ENCODE data around the gene CYTH4. TPM values are rescaled to one million over a fixed set of nuclear protein-coding genes. Genes with fewer than 3 reads are reported as not detected.
A peak's percentile ranks its signal among the peaks of the same experiment; 100 is the strongest.

Gene CYTH4
- total and polyA plus RNA-seq, 2 of the 8 experiments (the other 6 are each of a cell fraction or from before 2014, with no cell fraction given), result 0.09 TPM; not detected in 1

DNA sequence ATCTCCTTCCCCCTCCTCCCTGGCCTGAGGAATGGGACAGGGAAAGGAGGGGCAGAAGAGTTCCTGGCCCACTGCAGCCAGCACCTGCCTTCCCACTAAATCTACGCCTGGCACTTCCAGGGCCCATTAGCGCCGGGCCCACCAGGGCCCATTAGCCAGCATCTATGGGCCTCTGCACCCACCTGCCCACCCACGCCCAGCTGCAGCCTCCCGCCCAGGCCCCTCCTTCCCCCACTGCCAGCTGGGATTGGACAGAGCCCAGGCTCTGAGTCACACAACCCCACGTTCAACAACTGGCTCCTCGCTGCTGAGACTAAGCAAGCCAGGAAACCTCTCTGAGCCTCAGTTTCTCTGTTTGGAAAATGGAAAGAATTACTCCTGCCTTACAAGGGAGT lies 48.7 kb downstream of the CYTH4 start:
- peaks cover 0 to 26% (median 12%) of the 10 kb centered on the region in 4 experiments; a peak in 5 of 7 replicates for H3K27me3 ChIP-seq (replicated peaks in 1 of 4; ENCODE audit: control insufficient read depth in 3 of 4, extremely low read depth in 1 of 4, insufficient read depth in 3 of 4, low read length in 3 of 4)
- no peak for FAIRE-seq
- no peak for TF ChIP-seq TAF7 (optimal IDR thresholded peaks at IDR 0.05; ENCODE audit: borderline replicate concordance, low read depth, low read length)
- no peak for TF ChIP-seq ZNF274 (IDR thresholded peaks at IDR 0.05; ENCODE audit: borderline replicate concordance, extremely low read depth, low read length)
- TF ChIP-seq RAD21 (IDR thresholded peaks at IDR 0.05 in 1 of 2, conservative IDR thresholded peaks at IDR 0.05 in 1 of 2; ENCODE audit: low read depth in 2 of 2, low read length in 2 of 2), result no peak
- no peak for TF ChIP-seq EGR1 (IDR thresholded peaks at IDR 0.05; ENCODE audit: borderline replicate concordance, low read depth, low read length)
- TF ChIP-seq YY1 (IDR thresholded peaks at IDR 0.05; ENCODE audit: low read depth, low read length), result no peak
- TF ChIP-seq CEBPB (IDR thresholded peaks at IDR 0.05; ENCODE audit: low read depth, low read length), result no peak
- TF ChIP-seq TEAD4 (IDR thresholded peaks at IDR 0.05; ENCODE audit: low read depth, low read length), result no peak
- TF ChIP-seq HDAC6 (IDR thresholded peaks at IDR 0.05; ENCODE audit: low read depth, low read length), result no peak
- TF ChIP-seq SAP30 (IDR thresholded peaks at IDR 0.05; ENCODE audit: insufficient read depth, insufficient replicate concordance, low read length), result no peak
- no peak for TF ChIP-seq CREB1 (IDR thresholded peaks at IDR 0.05)
- TF ChIP-seq TBP (IDR thresholded peaks at IDR 0.05; ENCODE audit: low read depth, low read length), result no peak
- no peak for TF ChIP-seq NANOG (IDR thresholded peaks at IDR 0.05; ENCODE audit: insufficient read depth, low read depth, low read length, poor library complexity, severe bottlenecking)
- TF ChIP-seq BACH1 (IDR thresholded peaks at IDR 0.05; ENCODE audit: low read length), result no peak
- no peak for TF ChIP-seq RFX5 (IDR thresholded peaks at IDR 0.05; ENCODE audit: borderline replicate concordance, low read depth, low read length)

More for the DNA sequence above, 48.7 kb downstream of the CYTH4 start:
- Histone ChIP-seq H2BK120ac (replicated peaks; ENCODE audit: low read depth, low read length) (no peak overlapping the region), H2AFZ (ENCODE audit: low read length) (no peak overlapping the region), H2BK12ac (ENCODE audit: low read depth, low read length) (no peak overlapping the region), H3K9me3 (ENCODE audit: insufficient read depth in 2 of 2, low read depth in 1 of 2, low read length in 1 of 2) (no peaks in the 10 kb centered on the region), H3K4me2 (ENCODE audit: insufficient read depth in 1 of 2, low read depth in 2 of 2, low read length in 2 of 2) (no peak overlapping the region), H2BK15ac (ENCODE audit: low read length) (no peak overlapping the region), H3K79me2 (ENCODE audit: control insufficient read depth in 1 of 2, insufficient read depth in 2 of 2, low read length in 2 of 2) (no peaks in the 10 kb centered on the region), H3K79me1 (ENCODE audit: low read depth, low read length) (no peaks in the 10 kb centered on the region), H3K4me3 (ENCODE audit: extremely low read depth in 1 of 4, insufficient read depth in 2 of 4, low read depth in 3 of 4, low read length in 4 of 4) (no peak overlapping the region), H3K18ac (ENCODE audit: extremely low read depth, low read length) (no peak overlapping the region), H3K36me3 (ENCODE audit: control insufficient read depth in 2 of 4, insufficient read depth in 4 of 4, low read length in 3 of 4) (no peaks in the 10 kb centered on the region), H3K56ac (replicated peaks; ENCODE audit: insufficient read length, low read depth, low read length) (no peak overlapping the region), H2BK20ac (ENCODE audit: low read length) (peak overlapping the region; percentile 48; the same call in 1 of the 2 replicates), H2AK5ac (ENCODE audit: low read depth, low read length) (no peak overlapping the region), H3K4ac (replicated peaks; ENCODE audit: insufficient read length, low read depth, low read length) (no peak overlapping the region), H3K23me2 (ENCODE audit: low read depth, low read length) (peaks cover 9% of the 10 kb centered on the region; the same call in 1 of the 2 replicates), H3K14ac (ENCODE audit: insufficient read length) (no peak overlapping the region), H4K5ac (ENCODE audit: insufficient read length, low read depth, low read length) (no peak overlapping the region), H4K91ac (replicated peaks; ENCODE audit: insufficient read length, low read length) (no peak overlapping the region), H2BK5ac (ENCODE audit: low read depth, low read length) (no peak overlapping the region), H3K27ac (ENCODE audit: low read depth, low read length) (no peak overlapping the region), H3K9ac (replicated peaks in 1 of 4; ENCODE audit: extremely low read depth in 1 of 4, low read depth in 3 of 4, low read length in 3 of 4) (no peak overlapping the region), H4K8ac (ENCODE audit: extremely low read depth, insufficient read depth, low read length) (no peak overlapping the region), H4K20me1 (replicated peaks in 1 of 2; ENCODE audit: control insufficient read depth in 1 of 2, insufficient read depth in 2 of 2, low read length in 2 of 2) (no peaks in the 10 kb centered on the region), H3K4me1 (replicated peaks in 1 of 4; ENCODE audit: control insufficient read depth in 3 of 4, insufficient read depth in 4 of 4, low read length in 3 of 4) (peaks cover 0 to 19% (median 7%) of the 10 kb centered on the region in 4 experiments; a peak in 5 of 7 replicates), H3K23ac (ENCODE audit: insufficient read length) (no peak overlapping the region)
- 77% methylated on average over 7 of the region's 7 CpGs; no CpG with 5 or more reads in 1 of the 2 experiments for WGBS, 2 experiments (ENCODE audit: extremely low coverage in 1 of 2, insufficient coverage in 1 of 2, insufficient read length in 1 of 2, insufficient replicate concordance in 2 of 2, low coverage in 1 of 2, low lambda C conversion rate in 2 of 2, missing lambda C conversion rate in 1 of 2)
- POLR2A ChIA-PET (ENCODE audit: partially characterized antibody), result interaction anchor here (2.4 kb wide), 1 partner anchor 12 kb away, joined by 9 read pairs; no protein-coding TSS in a partner anchor
- CTCF ChIA-PET (ENCODE audit: partially characterized antibody), result interaction anchor here (0.6 to 7.5 kb wide), 27 partner anchors 9 to 312 kb away, joined by 3 to 61 read pairs (median 5); no protein-coding TSS in a partner anchor
- DNase-seq (ENCODE audit: low read depth in 1 of 2, low spot score in 2 of 2), result no peak

Data from H1 (cell line).